HG02943 (cell line): ENCODE results near the gene CEACAM20.
"Not testable (repeated sequence)": the region's sequence is repeated elsewhere in the genome, so short reads cannot be mapped to it uniquely, and the experiment has no call there.

Source experiments
- ATAC-seq: cut with Tn5 transposase; IDR thresholded peaks from one replicate; pipeline ENCODE4 v1.9.1; 2021; ENCODE audit warnings: mild to moderate bottlenecking, low read depth, moderate library complexity; ENCODE audit not compliant: unreplicated experiment

Gene CEACAM20

GRCh38 chr19:44529536-44529935 is at the start of gene CEACAM20:
CEACAM20 (minus strand) TSS chr19:44529675; CDS start chr19:44529509, 166 bp downstream.
- no peak for ATAC-seq

GRCh38 chr19:44577566-44577874 is 48.0 kb upstream of the CEACAM20 start:
- ATAC-seq, result no peak

- no peak for ATAC-seq
Measured at GRCh38 chr19:44576843-44577565, 47.5 kb upstream of the CEACAM20 start.

GRCh38 chr19:44575116-44575700 is 45.7 kb upstream of the CEACAM20 start:
- ATAC-seq, result no peak

- no peak for ATAC-seq
Measured at GRCh38 chr19:44574186-44574950, 44.9 kb upstream of the CEACAM20 start.

- ATAC-seq, result no peak
Measured at GRCh38 chr19:44573627-44574026, 44.2 kb upstream of the CEACAM20 start.

GRCh38 chr19:44573183-44573582 is 43.7 kb upstream of the CEACAM20 start:
- no peak for ATAC-seq

GRCh38 chr19:44572581-44572900 is 43.1 kb upstream of the CEACAM20 start:
- no peak for ATAC-seq

- ATAC-seq, result no peak
Measured at GRCh38 chr19:44571830-44572580, 42.5 kb upstream of the CEACAM20 start.

- ATAC-seq, result no peak
Measured at GRCh38 chr19:44570984-44571684, 41.7 kb upstream of the CEACAM20 start.

GRCh38 chr19:44570603-44570983 is 41.1 kb upstream of the CEACAM20 start:
- no peak for ATAC-seq

GRCh38 chr19:44567745-44568144 is 38.3 kb upstream of the CEACAM20 start:
- ATAC-seq, result no peak

- ATAC-seq, result no peak
Measured at GRCh38 chr19:44566984-44567383, 37.5 kb upstream of the CEACAM20 start.

GRCh38 chr19:44563086-44563655 is 33.7 kb upstream of the CEACAM20 start:
- ATAC-seq, result not testable (repeated sequence)

GRCh38 chr19:44557933-44558332 is 28.5 kb upstream of the CEACAM20 start:
- no peak for ATAC-seq

GRCh38 chr19:44554641-44555246 is 25.3 kb upstream of the CEACAM20 start:
- no peak for ATAC-seq

- ATAC-seq, result no peak
Measured at GRCh38 chr19:44553478-44554171, 24.1 kb upstream of the CEACAM20 start.

- no peak for ATAC-seq
Measured at GRCh38 chr19:44552324-44552723, 22.8 kb upstream of the CEACAM20 start.

GRCh38 chr19:44551850-44552249 is 22.4 kb upstream of the CEACAM20 start:
- no peak for ATAC-seq
